ENCODE data around the gene GPBAR1. TPM values are rescaled to one million over a fixed set of nuclear protein-coding genes. Genes with fewer than 3 reads are reported as not detected.

The GPBAR1 gene
- total RNA-seq, 2 donors from 2014 or later, result 3.1 to 90.3 TPM

GRCh38 chr2:218229851-218230250 is 31.0 kb upstream of the GPBAR1 start:
- ATAC-seq (no peak), DNase-seq (no peak)
- Histone ChIP-seq H3K36me3 (replicated peaks in 1 of 2; ENCODE audit: insufficient read depth in 1 of 2, low read depth in 2 of 2) (peaks cover 0 to 1% of the 10 kb centered on the region in 2 donors), H3K9me3 (no peaks in the 10 kb centered on the region), H3K27ac (peak overlapping the region in 3 of 4 donors; percentile 6 to 67 (median 33)), H3K4me3 (no peak overlapping the region), H3K4me1 (peaks cover 52% of the 10 kb centered on the region), H3K27me3 (no peaks in the 10 kb centered on the region)
- 71 to 81% methylated on average over 4 of the region's 4 CpGs for WGBS, 2 donors
- TF ChIP-seq, protein P1, sequence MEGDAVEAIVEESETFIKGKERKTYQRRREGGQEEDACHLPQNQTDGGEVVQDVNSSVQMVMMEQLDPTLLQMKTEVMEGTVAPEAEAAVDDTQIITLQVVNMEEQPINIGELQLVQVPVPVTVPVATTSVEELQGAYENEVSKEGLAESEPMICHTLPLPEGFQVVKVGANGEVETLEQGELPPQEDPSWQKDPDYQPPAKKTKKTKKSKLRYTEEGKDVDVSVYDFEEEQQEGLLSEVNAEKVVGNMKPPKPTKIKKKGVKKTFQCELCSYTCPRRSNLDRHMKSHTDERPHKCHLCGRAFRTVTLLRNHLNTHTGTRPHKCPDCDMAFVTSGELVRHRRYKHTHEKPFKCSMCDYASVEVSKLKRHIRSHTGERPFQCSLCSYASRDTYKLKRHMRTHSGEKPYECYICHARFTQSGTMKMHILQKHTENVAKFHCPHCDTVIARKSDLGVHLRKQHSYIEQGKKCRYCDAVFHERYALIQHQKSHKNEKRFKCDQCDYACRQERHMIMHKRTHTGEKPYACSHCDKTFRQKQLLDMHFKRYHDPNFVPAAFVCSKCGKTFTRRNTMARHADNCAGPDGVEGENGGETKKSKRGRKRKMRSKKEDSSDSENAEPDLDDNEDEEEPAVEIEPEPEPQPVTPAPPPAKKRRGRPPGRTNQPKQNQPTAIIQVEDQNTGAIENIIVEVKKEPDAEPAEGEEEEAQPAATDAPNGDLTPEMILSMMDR (IDR thresholded peaks at IDR 0.05), result no peak
- TF ChIP-seq POLR2A (IDR thresholded peaks at IDR 0.05), result no peak
- intact Hi-C loops (cut with DNase I), result no loop called here

DNA sequence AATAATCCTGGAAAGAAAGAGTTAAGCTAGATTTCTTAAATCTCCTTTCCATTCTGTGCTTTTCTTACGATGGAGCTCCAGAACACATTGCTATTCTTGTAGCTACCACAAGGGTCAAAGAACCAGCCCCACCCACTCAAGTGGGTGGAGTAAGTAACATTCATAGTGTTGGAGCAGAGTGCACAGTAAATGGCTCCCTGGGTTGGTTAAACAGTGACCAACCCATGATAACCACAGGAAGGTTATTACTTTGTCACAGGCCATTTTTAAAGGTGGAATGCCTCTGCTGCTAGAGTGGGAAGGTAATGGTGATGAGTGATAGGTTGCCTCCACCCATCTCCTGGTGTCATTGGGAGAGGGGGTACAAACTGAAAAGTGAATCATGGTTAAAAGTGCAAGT is 29.9 kb upstream of the GPBAR1 start:
- TF ChIP-seq POLR2A (IDR thresholded peaks at IDR 0.05), result no peak
- TF ChIP-seq, protein P1 (IDR thresholded peaks at IDR 0.05), result peak; percentile 6 to 60 (median 32)
- no peaks in the 10 kb centered on the region for H3K9me3 ChIP-seq
- H3K4me1 ChIP-seq, result peaks cover 60% of the 10 kb centered on the region
- DNase-seq, result peak; percentile 44 to 70 (median 56)
- peaks cover 0 to 4% of the 10 kb centered on the region in 2 donors for H3K36me3 ChIP-seq (replicated peaks in 1 of 2; ENCODE audit: insufficient read depth in 1 of 2, low read depth in 2 of 2)
- H3K27ac ChIP-seq, result peak overlapping the region; percentile 37 to 67 (median 40)
- 3 to 8% methylated on average over 1 of the region's 1 CpG for WGBS, 2 donors
- H3K27me3 ChIP-seq, result no peaks in the 10 kb centered on the region
- intact Hi-C loops (cut with DNase I), result no loop called here
- peak; percentile 89 for ATAC-seq
- no peak overlapping the region for H3K4me3 ChIP-seq

- Histone ChIP-seq H3K4me3 (no peak overlapping the region), H3K9me3 (no peaks in the 10 kb centered on the region), H3K27ac (no peak overlapping the region), H3K36me3 (replicated peaks in 1 of 2; ENCODE audit: insufficient read depth in 1 of 2, low read depth in 2 of 2) (peaks cover 0 to 4% of the 10 kb centered on the region in 2 donors), H3K27me3 (no peaks in the 10 kb centered on the region), H3K4me1 (peaks cover 58% of the 10 kb centered on the region)
- intact Hi-C loops (cut with DNase I), result no loop called here
- WGBS, 2 donors, result 68 to 80% methylated on average over 4 of the region's 4 CpGs
- DNase-seq (no peak), ATAC-seq (no peak)
- TF ChIP-seq POLR2A (IDR thresholded peaks at IDR 0.05), result no peak
- TF ChIP-seq, protein P1 (IDR thresholded peaks at IDR 0.05), result no peak
Observed at GRCh38 chr2:218233543-218233942, 27.3 kb upstream of the GPBAR1 start.

DNA sequence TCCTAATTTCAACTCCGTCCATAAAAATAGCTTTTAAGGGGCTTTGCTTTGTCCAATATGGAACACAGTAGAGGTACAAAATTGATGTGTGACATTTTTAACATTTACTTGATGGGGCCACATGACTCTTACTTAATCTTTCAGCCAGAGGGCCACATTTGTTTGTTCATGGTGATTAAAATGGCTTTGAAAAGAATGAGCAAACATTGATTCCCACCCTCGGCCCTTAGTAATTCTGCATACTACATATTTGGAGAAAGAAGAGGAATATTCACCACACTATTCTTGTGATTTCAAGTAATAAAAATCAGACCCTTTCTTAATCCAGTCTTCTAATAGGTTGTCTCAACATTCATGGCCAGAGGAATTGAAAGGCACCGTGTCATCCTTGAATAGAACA is 26.3 kb upstream of the GPBAR1 start:
- Histone ChIP-seq H3K36me3 (replicated peaks in 1 of 2; ENCODE audit: insufficient read depth in 1 of 2, low read depth in 2 of 2) (peaks cover 5 to 9% of the 10 kb centered on the region in 2 donors), H3K4me1 (peaks cover 49% of the 10 kb centered on the region), H3K4me3 (no peak overlapping the region), H3K27me3 (no peaks in the 10 kb centered on the region), H3K9me3 (no peaks in the 10 kb centered on the region), H3K27ac (peak overlapping the region in 2 of 4 donors; percentile 16 to 32)
- TF ChIP-seq, protein P1 (IDR thresholded peaks at IDR 0.05), result no peak
- no peak for TF ChIP-seq POLR2A (IDR thresholded peaks at IDR 0.05)
- intact Hi-C loops (cut with DNase I), result no loop called here
- ATAC-seq (no peak), DNase-seq (no peak)
- WGBS, 2 donors, result 21 to 25% methylated on average over 3 of the region's 3 CpGs

- Histone ChIP-seq H3K36me3 (replicated peaks in 1 of 2; ENCODE audit: insufficient read depth in 1 of 2, low read depth in 2 of 2) (peaks cover 10 to 11% of the 10 kb centered on the region in 2 donors), H3K9me3 (no peaks in the 10 kb centered on the region), H3K27me3 (no peaks in the 10 kb centered on the region), H3K4me1 (peaks cover 44% of the 10 kb centered on the region), H3K27ac (peak overlapping the region in 2 of 4 donors; percentile 16 to 32), H3K4me3 (no peak overlapping the region)
- TF ChIP-seq, protein P1 (IDR thresholded peaks at IDR 0.05), result no peak
- TF ChIP-seq POLR2A (IDR thresholded peaks at IDR 0.05), result no peak
- DNase-seq (no peak), ATAC-seq (no peak)
- WGBS, 2 donors, result 93 to 100% methylated on average over 2 of the region's 2 CpGs
- intact Hi-C loops (cut with DNase I), result no loop called here
Observed at GRCh38 chr2:218235017-218235416, 25.8 kb upstream of the GPBAR1 start.

Data from body of pancreas (tissue), 4 donors.